ENCODE measurements around the gene MYL7.

The MYL7 gene

GRCh38 chr7:44162179-44162578 is 21.0 kb upstream of the MYL7 start:
- TF ChIP-seq CTCF (IDR thresholded peaks at IDR 0.05; ENCODE audit: insufficient read depth, low read length, missing control alignments), result no peak
- H3K4me3 ChIP-seq (ENCODE audit: low read depth, low read length), result no peak overlapping the region
- CTCF ChIA-PET, result interaction anchor here (1.5 kb wide), 1 partner anchor 12 kb away, joined by 4 read pairs; no protein-coding TSS in a partner anchor
- POLR2A ChIA-PET, result no interaction called here
- DNase-seq (ENCODE audit: low read depth, low spot score), result no peak

- no peak for DNase-seq (ENCODE audit: low read depth, low spot score)
- no peak overlapping the region for H3K4me3 ChIP-seq (ENCODE audit: low read depth, low read length)
- ChIA-PET CTCF (interaction anchor here (1.5 kb wide), 1 partner anchor 11 kb away, joined by 4 read pairs; no protein-coding TSS in a partner anchor), POLR2A (no interaction called here)
- TF ChIP-seq CTCF (IDR thresholded peaks at IDR 0.05; ENCODE audit: insufficient read depth, low read length, missing control alignments), result no peak
Observed at GRCh38 chr7:44161371-44161770, 20.2 kb upstream of the MYL7 start.

DNA sequence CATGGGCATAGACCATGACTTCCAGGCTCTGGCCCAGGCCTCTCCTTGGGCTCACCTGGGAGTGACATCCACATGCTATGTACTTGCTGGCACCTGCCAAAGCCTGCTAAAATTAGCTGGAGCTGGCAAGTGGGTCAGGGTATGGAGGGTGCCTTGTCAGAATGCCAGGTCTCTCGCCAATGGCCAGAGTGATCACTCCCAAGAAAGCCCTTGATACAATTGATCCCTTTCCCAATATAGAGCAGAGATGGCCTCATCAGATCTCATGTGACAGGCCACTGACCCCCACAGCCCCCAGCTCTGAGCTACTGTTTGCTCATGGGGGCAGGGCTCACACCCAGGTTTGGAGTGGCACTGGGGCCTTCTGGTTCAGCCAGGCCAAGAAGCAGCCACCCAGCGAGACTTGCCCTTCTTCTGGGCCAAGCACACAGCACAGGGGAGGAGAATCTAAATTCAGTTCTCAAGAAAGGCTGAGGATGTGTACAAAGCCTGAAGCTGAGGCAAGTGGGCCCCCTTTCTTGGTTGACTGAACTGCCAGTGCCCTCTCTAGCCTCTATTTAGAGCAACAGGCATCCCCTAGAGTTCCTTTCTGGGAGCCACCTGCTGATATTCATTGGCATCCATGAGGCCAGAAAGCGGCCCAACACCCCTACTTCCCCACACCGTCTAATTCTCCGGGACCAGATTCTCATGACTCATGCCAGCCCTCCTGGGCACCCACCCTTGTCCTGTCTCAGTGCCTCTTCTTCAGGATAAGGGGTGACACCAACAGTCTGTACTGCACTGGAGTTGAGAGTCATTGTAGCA is 18.9 kb upstream of the MYL7 start:
- POLR2A ChIA-PET, result no interaction called here
- no peak overlapping the region for H3K4me3 ChIP-seq (ENCODE audit: low read depth, low read length)
- no peak for TF ChIP-seq CTCF (IDR thresholded peaks at IDR 0.05; ENCODE audit: insufficient read depth, low read length, missing control alignments)
- CTCF ChIA-PET, result no interaction called here
- no peak for DNase-seq (ENCODE audit: low read depth, low spot score)

DNA sequence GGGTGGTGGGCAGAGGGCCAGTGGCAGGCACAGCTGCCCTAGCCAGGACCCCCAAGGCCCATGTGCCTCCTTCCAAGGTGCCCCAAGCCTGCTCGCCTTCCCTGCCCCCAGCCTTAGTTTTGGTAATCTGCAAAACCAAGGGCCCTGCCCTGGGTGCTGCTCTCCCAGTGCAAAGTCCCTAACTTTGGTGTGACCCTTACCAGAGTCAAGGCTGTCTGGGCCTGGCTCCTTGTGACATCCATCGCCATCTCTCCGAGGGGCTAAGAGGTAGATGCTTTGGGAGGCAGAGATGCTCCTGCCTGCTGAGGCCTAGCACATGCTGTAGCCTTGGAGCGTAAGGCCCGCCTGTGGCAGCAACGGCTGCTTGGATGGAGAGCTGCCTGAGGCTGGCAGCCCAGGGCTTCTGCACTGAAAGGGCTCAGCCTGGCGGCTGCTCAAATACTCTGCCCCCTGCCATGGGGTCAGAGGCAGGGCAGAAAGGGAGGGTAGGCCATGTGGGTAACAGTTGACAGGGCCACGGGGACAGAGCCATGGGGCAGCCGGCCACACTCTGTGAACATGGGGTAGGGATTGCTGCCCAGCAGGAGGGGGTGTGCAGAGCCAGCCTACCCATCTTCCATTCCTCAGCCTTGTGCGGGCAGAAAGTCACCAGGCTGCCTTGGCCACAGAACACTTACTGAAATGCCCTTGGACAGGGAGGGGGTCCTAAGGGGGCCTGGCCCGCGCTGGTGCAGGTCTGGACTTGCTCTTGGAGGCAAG is 17.9 kb upstream of the MYL7 start:
- ChIA-PET CTCF (no interaction called here), POLR2A (no interaction called here)
- no peak for TF ChIP-seq CTCF (IDR thresholded peaks at IDR 0.05; ENCODE audit: insufficient read depth, low read length, missing control alignments)
- H3K4me3 ChIP-seq (ENCODE audit: low read depth, low read length), result no peak overlapping the region
- no peak for DNase-seq (ENCODE audit: low read depth, low spot score)

- TF ChIP-seq CTCF (IDR thresholded peaks at IDR 0.05; ENCODE audit: insufficient read depth, low read length, missing control alignments), result no peak
- ChIA-PET POLR2A (no interaction called here), CTCF (no interaction called here)
- DNase-seq (ENCODE audit: low read depth, low spot score), result no peak
- H3K4me3 ChIP-seq (ENCODE audit: low read depth, low read length), result no peak overlapping the region
Observed at GRCh38 chr7:44158096-44158872, 17.2 kb upstream of the MYL7 start.
